ENCODE data around the gene LDLRAD1. TPM values are rescaled to one million over a fixed set of nuclear protein-coding genes. Genes with fewer than 3 reads are reported as not detected.
A peak's percentile ranks its signal among the peaks of the same experiment; 100 is the strongest.
"Not testable (repeated sequence)": the region's sequence is repeated elsewhere in the genome, so short reads cannot be mapped to it uniquely, and the experiment has no call there.

Gene LDLRAD1
- total RNA-seq, 1 donor from 2014 or later = not detected

DNA sequence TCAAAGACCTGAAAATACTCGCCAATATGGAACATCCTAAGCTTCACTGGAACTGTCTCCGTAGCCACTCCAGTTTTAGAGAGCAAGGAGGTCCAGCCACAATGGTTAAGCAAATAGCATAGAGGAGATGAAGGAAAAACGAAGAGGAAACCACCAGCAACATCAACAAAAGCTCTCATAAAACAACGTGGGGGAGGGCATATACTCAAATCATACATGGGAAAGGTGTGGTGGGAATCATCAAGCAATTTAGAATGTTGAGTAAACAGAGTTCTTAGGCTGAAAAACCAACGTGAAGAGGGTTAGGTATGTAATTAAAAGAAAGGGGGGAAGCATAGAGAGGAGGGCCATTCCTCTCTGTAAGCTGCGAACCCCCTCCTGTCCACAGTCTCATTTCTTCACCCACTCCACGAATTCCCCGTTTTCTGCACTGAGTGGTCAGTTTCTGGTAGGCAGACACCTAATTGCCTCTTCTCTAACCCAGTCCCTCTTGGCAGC is 34.0 kb upstream of the LDLRAD1 start:
- peak overlapping the region; percentile 92 for H3K4me3 ChIP-seq (ENCODE audit: low read depth, low read length)
- TF ChIP-seq CTCF (conservative IDR thresholded peaks at IDR 0.05; ENCODE audit: low read depth, low read length) = no peak
- DNase-seq (ENCODE audit: low read depth) = no peak

DNA sequence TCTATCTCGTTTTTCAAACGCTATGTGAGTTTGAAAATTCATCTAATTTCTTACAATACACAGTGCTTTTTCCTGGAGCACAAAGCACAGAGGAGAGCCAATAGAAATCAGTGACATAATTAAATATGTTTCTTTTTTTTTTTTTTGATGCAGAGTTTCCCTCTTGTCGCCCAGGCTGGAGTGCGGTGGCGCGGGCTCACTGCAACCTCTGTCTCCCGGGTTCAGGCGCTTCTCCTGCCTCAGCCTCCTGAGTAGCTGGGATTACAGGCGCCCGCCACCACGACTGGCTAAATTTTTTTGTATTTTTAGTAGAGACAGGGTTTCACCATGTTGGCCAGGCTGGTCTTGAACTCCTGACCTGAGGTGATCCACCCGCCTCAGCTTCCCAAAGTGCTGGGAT is 32.4 kb upstream of the LDLRAD1 start:
- not testable (repeated sequence) for H3K4me3 ChIP-seq (ENCODE audit: low read depth, low read length); DNase-seq (ENCODE audit: low read depth)

GRCh38 chr1:54047384-54048305 is 29.7 kb upstream of the LDLRAD1 start:
- TF ChIP-seq CTCF (conservative IDR thresholded peaks at IDR 0.05; ENCODE audit: low read depth, low read length) = no peak
- H3K4me3 ChIP-seq (ENCODE audit: low read depth, low read length) = no peak overlapping the region
- DNase-seq (ENCODE audit: low read depth) = no peak

- H3K4me3 ChIP-seq (ENCODE audit: low read depth, low read length) = no peak overlapping the region
- DNase-seq (ENCODE audit: low read depth) = no peak
- no peak for TF ChIP-seq CTCF (conservative IDR thresholded peaks at IDR 0.05; ENCODE audit: low read depth, low read length)
These were observed 28.8 kb upstream of the LDLRAD1 start for GRCh38 chr1:54046671-54047383.

- DNase-seq (ENCODE audit: low read depth) = no peak
- no peak overlapping the region for H3K4me3 ChIP-seq (ENCODE audit: low read depth, low read length)
- no peak for TF ChIP-seq CTCF (conservative IDR thresholded peaks at IDR 0.05; ENCODE audit: low read depth, low read length)
These were observed 27.5 kb upstream of the LDLRAD1 start for GRCh38 chr1:54045496-54045895.

DNA sequence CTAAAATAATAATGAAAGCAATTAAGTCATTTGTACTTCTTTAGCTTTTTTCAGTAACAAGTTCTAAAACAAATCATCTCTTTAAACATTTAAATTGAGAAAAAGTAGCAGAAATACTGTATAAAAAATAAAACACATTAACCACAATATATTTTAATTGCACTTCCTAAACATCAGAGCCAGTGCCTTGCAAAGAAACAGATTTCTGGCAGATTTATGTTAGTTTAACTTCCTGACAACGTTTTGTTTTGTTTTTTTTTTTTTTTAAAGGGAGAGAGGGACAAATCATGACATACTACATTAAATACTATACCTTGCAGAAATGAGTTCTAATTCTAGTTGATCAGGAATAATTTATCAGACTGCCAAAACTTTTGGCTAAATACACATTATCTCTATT is 23.8 kb upstream of the LDLRAD1 start:
- no peak for TF ChIP-seq CTCF (conservative IDR thresholded peaks at IDR 0.05; ENCODE audit: low read depth, low read length)
- no peak overlapping the region for H3K4me3 ChIP-seq (ENCODE audit: low read depth, low read length)
- DNase-seq (ENCODE audit: low read depth) = no peak

DNA sequence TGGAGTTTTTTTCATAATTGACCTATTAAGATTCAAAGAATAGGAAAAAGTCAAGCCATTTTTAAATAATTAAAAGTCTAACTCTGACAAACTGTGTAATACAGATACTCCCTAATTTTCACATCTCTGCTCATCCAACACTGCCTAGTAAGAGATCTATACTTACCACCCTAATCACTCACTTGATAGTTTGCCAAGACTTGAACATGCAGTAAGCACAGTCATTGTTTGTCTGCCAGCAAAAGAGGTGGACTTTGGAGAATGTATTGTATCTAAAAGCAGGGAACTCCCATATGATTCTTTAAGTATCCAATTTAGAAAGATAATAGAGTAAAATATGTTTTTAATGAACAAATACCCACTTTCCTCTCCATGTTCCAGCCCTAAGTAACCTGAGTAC is 19.5 kb upstream of the LDLRAD1 start:
- TF ChIP-seq CTCF (conservative IDR thresholded peaks at IDR 0.05; ENCODE audit: low read depth, low read length) = no peak
- H3K4me3 ChIP-seq (ENCODE audit: low read depth, low read length) = no peak overlapping the region
- DNase-seq (ENCODE audit: low read depth) = no peak

Data from epithelial cell of proximal tubule (primary cell).